ENCODE measurements around the gene NHERF2. TPM values are rescaled to one million over a fixed set of nuclear protein-coding genes. Genes with fewer than 3 reads are reported as not detected.

Gene NHERF2
- total RNA-seq, 3 donors from 2014 or later = 54.5 to 65.4 (median 60.0) TPM

GRCh38 chr16:2079311-2079800, 52.7 kb downstream of the NHERF2 start:
- DNase-seq (no peak), ATAC-seq (no peak)
- no peak for TF ChIP-seq CTCF (IDR thresholded peaks at IDR 0.05)
- intact Hi-C loops (cut with DNase I, micrococcal nuclease) = no loop called here
- H3K9me3 ChIP-seq = no peaks in the 10 kb centered on the region
- no peak overlapping the region for H3K4me3 ChIP-seq
- H3K36me3 ChIP-seq (ENCODE audit: low read depth) = peaks cover under 1% of the 10 kb centered on the region
- H3K4me1 ChIP-seq (ENCODE audit: low read depth) = no peaks in the 10 kb centered on the region

DNA sequence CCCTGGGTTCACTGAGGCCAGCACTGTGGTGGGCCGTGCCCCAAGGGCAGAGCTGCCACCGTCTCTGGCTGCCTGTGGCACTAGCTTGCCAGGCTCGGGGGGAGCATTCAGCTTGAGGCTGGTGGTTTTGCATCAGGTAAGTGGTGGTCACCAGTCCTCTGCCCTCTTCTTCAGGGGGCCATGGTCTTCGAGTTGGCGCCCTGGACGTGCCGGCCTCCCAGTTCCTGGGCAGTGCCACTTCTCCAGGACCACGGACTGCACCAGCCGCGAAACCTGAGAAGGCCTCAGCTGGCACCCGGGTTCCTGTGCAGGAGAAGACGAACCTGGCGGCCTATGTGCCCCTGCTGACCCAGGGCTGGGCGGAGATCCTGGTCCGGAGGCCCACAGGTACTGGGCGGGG, 53.3 kb downstream of the NHERF2 start:
- no peak for ATAC-seq
- intact Hi-C loops (cut with DNase I, micrococcal nuclease) = no loop called here
- no peaks in the 10 kb centered on the region for H3K9me3 ChIP-seq
- no peaks in the 10 kb centered on the region for H3K36me3 ChIP-seq (ENCODE audit: low read depth)
- TF ChIP-seq CTCF (IDR thresholded peaks at IDR 0.05) = no peak
- H3K4me3 ChIP-seq = no peak overlapping the region
- DNase-seq = no peak
- H3K4me1 ChIP-seq (ENCODE audit: low read depth) = no peaks in the 10 kb centered on the region

DNA sequence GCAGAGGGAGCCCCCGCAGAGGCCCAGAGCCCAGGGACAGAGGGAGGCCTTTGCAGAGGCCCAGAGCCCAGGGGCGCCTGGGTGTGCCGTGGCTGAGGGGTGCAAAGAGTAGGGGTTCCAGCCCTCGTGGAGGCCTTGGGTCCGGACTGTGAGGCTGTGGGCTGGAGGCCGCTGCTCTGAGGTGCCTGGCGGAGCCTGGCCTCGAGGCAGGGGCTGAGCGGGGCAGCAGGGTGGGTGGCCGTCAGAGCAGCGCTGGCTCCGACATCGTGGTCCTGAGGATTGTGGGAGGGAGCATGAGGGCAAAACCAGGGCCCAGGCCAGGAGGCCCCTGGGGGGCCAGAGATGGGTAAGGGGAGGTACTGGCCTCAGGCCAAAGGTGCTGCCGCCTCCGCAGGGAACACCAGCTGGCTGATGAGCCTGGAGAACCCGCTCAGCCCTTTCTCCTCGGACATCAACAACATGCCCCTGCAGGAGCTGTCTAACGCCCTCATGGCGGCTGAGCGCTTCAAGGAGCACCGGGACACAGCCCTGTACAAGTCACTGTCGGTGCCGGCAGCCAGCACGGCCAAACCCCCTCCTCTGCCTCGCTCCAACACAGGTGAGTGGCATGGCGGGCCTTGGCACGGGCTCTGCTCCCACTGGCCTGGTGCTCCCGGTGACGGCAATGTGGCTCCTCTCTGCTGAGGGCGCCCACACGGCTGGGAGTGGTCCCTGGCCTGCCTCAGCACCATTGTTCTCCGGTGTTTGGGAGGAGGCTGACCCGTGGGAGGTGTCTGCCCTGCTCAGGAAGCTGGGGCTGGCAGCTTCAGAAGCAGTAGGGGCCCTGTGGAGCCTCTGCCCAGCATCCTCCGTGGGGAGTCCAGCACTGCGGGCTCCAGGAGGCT, 54.7 kb downstream of the NHERF2 start:
- peaks cover 2% of the 10 kb centered on the region for H3K36me3 ChIP-seq (ENCODE audit: low read depth)
- no peaks in the 10 kb centered on the region for H3K9me3 ChIP-seq
- intact Hi-C loops (cut with DNase I, micrococcal nuclease) = no loop called here
- no peak for TF ChIP-seq CTCF (IDR thresholded peaks at IDR 0.05)
- H3K4me1 ChIP-seq (ENCODE audit: low read depth) = no peaks in the 10 kb centered on the region
- no peak for DNase-seq
- ATAC-seq = no peak
- no peak overlapping the region for H3K4me3 ChIP-seq

DNA sequence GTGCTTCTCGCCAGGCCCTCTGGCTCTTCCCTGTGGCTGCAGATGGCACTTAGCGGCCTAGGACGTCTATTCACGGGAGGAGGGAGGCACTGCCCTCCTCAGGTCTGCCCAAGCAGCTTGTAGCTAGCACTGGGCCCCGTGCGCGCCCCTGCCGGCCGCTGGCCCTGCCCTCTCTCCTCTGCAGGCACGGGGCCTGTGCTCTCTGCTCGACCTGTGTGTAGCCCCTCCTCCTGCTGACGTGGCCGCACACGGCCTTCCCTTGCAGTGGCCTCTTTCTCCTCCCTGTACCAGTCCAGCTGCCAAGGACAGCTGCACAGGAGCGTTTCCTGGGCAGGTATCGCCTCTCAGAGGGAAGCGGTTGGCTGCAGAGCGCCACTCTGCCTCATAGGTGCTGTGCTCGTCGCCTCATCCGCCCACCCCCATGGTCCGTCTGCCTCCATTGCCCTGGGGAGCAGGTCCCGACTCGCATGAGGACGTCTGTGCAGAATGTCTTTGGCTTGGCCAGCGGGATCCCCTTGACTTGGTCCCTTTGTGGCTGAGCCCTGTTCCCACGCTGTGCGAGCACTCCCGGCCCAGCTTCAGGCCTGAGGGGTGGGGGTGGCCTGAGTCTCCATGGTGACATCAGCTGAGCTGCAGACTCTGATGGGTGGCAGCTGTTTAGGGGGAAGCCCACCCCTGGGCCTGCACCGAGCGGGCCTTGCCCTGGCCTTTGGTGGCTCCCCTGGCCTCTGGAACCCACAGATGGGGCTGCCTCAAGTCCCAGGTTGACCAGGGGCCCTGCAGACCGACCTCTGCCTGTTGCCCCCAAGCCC, 55.7 kb downstream of the NHERF2 start:
- H3K36me3 ChIP-seq (ENCODE audit: low read depth) = peaks cover 5% of the 10 kb centered on the region
- TF ChIP-seq CTCF (IDR thresholded peaks at IDR 0.05) = no peak
- H3K4me3 ChIP-seq = no peak overlapping the region
- peak; percentile 62 to 83 (median 80) for DNase-seq
- ATAC-seq = peak; percentile 88
- H3K4me1 ChIP-seq (ENCODE audit: low read depth) = no peaks in the 10 kb centered on the region
- intact Hi-C loops (cut with DNase I, micrococcal nuclease) = no loop called here
- H3K9me3 ChIP-seq = no peaks in the 10 kb centered on the region

DNA sequence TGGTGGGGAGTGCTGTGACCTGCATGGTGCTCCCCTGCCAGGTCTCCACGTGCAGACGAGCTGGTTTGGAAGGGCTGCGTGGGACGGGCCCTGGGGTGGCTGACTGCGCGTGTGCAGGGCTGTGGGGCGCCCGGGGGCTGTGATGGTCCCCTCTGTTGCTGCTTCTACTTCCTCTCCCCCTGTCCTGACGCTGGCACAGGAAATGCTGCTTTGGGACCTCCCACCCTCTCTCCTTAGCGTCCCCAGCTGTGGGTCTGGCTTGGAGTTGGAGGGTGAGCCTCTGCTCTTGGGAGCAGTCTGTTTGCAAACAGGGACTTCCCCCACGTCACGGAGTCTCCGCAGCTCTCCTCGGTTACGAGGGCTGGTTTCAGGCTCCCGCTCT, 56.3 kb downstream of the NHERF2 start:
- no peak for TF ChIP-seq CTCF (IDR thresholded peaks at IDR 0.05)
- H3K4me1 ChIP-seq (ENCODE audit: low read depth) = no peaks in the 10 kb centered on the region
- DNase-seq (no peak), ATAC-seq (no peak)
- H3K9me3 ChIP-seq = no peaks in the 10 kb centered on the region
- peaks cover 5% of the 10 kb centered on the region for H3K36me3 ChIP-seq (ENCODE audit: low read depth)
- H3K4me3 ChIP-seq = no peak overlapping the region
- intact Hi-C loops (cut with DNase I, micrococcal nuclease) = no loop called here
